DOHH2 (cell line): Measurements from ENCODE around the gene SPRR1A.

Experiments
- H3F3A ChIP-seq: fragments of 200-600 bp; sonication (generic), shearing (Covaris generic); 2 replicates; pipeline ENCODE4 v1.6.0; 2016; ENCODE audit warnings: antibody characterized with exemption, mild to moderate bottlenecking; ENCODE audit not compliant: control insufficient read depth, insufficient read depth
- H3K27ac ChIP-seq: fragments of 200-600 bp; sonication (generic); 2 replicates; pipeline ENCODE4 v1.5.1; 2014; ENCODE audit warnings: low read depth, mild to moderate bottlenecking, low read length, moderate library complexity
- H3K27me3 ChIP-seq: fragments of 200-600 bp; sonication (generic); 2 replicates; pipeline ENCODE4 v1.6.1; 2014; ENCODE audit warnings: mild to moderate bottlenecking, low read length, mixed read lengths; ENCODE audit not compliant: control insufficient read depth
- H3K36me3 ChIP-seq: fragments of 200-600 bp; sonication (generic); 2 replicates; pipeline ENCODE4 v1.6.1; 2014; ENCODE audit warnings: mild to moderate bottlenecking, low read length, moderate library complexity, mixed read lengths; ENCODE audit not compliant: control insufficient read depth
- H3K4me1 ChIP-seq: fragments of 200-600 bp; sonication (generic); 2 replicates; pipeline ENCODE4 v1.6.1; 2014; ENCODE audit warnings: mild to moderate bottlenecking, low read length, mixed read lengths; ENCODE audit not compliant: control insufficient read depth
- H3K4me2 ChIP-seq: fragments of 200-600 bp; sonication (generic); 2 replicates; pipeline ENCODE4 v1.6.0; 2014; ENCODE audit warnings: mild to moderate bottlenecking, low read length, moderate library complexity
- H3K4me3 ChIP-seq: fragments of 200-600 bp; sonication (generic); 2 replicates; pipeline ENCODE4 v1.5.1; 2014; ENCODE audit warnings: mild to moderate bottlenecking, low read length, mixed read lengths
- H3K79me2 ChIP-seq: fragments of 200-600 bp; sonication (generic); 2 replicates; pipeline ENCODE4 v1.6.1; 2014; ENCODE audit warnings: mild to moderate bottlenecking, low read length, mixed read lengths; ENCODE audit not compliant: control insufficient read depth
- H3K9me2 ChIP-seq: fragments of 200-600 bp; sonication (generic); replicated peaks from 2 replicates; pipeline ENCODE4 v1.6.1; 2014; ENCODE audit warnings: mild to moderate bottlenecking, low read length, mixed read lengths; ENCODE audit not compliant: control insufficient read depth
- H3K9me3 ChIP-seq: fragments of 200-600 bp; sonication (generic); 2 replicates; pipeline ENCODE4 v1.6.1; 2014; ENCODE audit warnings: antibody characterized with exemption, low read length, mixed read lengths; ENCODE audit not compliant: control insufficient read depth, insufficient read depth
- H4K20me1 ChIP-seq: fragments of 200-600 bp; sonication (generic); 2 replicates; pipeline ENCODE4 v1.6.0; 2014; ENCODE audit warnings: low read depth, mild to moderate bottlenecking, antibody characterized with exemption, low read length, moderate library complexity; ENCODE audit not compliant: control insufficient read depth, insufficient read depth
- EZH2phosphoT487 ChIP-seq: fragments of 200-600 bp; sonication (generic); IDR thresholded peaks from 2 replicates; pipeline ENCODE4 v1.6.1; 2017; ENCODE audit warnings: borderline replicate concordance, mild to moderate bottlenecking, antibody characterized with exemption, low read length, moderate library complexity, mixed read lengths
- TF ChIP-seq, protein P1 (sequence below): fragments of 200-600 bp; sonication (generic); IDR thresholded peaks from one replicate; pipeline ENCODE4 v1.5.1; 2014; ENCODE audit warnings: antibody characterized with exemption, mild to moderate bottlenecking, low read depth, low read length; ENCODE audit not compliant: poor library complexity, severe bottlenecking

SPRR1A gene

DNA sequence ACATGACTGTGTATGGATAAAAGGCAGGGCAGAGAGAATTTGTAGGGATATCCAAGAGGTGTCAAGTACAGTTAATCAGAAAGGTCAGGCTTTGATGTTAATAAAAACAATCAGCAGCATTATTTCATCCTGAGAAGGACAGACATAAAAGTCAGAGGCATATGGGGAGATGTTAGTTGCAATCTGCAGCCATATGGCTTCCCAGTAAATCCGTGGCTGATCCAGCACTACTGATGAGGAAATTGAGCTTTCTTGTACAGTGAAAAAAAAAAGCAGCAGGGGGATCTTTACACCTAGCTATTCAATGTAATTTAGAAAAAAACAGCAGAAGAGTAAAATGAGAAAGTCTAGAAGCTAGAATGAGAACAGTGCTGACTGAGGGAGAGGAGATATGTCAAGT, 44.9 kb downstream of the SPRR1A start:
- H3K4me1 ChIP-seq: no peaks in the 10 kb centered on the region
- H3K9me2 ChIP-seq: no peaks in the 10 kb centered on the region
- TF ChIP-seq EZH2phosphoT487: no peak
- TF ChIP-seq, protein P1, sequence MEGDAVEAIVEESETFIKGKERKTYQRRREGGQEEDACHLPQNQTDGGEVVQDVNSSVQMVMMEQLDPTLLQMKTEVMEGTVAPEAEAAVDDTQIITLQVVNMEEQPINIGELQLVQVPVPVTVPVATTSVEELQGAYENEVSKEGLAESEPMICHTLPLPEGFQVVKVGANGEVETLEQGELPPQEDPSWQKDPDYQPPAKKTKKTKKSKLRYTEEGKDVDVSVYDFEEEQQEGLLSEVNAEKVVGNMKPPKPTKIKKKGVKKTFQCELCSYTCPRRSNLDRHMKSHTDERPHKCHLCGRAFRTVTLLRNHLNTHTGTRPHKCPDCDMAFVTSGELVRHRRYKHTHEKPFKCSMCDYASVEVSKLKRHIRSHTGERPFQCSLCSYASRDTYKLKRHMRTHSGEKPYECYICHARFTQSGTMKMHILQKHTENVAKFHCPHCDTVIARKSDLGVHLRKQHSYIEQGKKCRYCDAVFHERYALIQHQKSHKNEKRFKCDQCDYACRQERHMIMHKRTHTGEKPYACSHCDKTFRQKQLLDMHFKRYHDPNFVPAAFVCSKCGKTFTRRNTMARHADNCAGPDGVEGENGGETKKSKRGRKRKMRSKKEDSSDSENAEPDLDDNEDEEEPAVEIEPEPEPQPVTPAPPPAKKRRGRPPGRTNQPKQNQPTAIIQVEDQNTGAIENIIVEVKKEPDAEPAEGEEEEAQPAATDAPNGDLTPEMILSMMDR: no peak

DNA sequence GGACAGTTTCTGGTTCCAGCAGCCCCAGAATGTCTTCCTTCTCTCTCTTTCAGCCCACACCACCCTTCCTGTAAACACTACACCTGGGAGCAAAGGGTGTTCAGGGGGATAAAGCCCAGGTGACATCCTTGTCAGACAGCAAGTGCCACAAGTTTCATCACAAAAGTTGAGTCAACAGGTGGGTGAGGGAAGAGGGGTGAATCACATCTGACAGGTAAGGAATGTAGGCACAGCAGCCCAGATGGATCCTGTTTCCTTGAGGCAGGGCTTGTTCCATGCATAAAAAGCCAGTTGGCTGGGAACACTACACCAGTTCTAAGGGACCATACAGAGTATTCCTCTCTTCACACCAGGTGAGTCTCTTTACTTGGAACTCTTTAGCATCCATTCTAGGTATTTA, 47.0 kb downstream of the SPRR1A start, which contains the start of gene SPRR1B:
TSS of gene SPRR1B (plus strand) at position 309 of the 400 bp plus-strand sequence. CDS start 1,143 bp downstream, outside the sequence.
- H3K36me3 ChIP-seq: no peaks in the 10 kb centered on the region
- TF ChIP-seq, protein P1: no peak
- no peak for TF ChIP-seq EZH2phosphoT487
- H4K20me1 ChIP-seq: no peaks in the 10 kb centered on the region
- H3K79me2 ChIP-seq: no peaks in the 10 kb centered on the region
- H3K9me2 ChIP-seq: no peaks in the 10 kb centered on the region
- H3F3A ChIP-seq: no peaks in the 10 kb centered on the region
- no peak within 1 kb of the TSS for H3K4me3 ChIP-seq
- H3K27ac ChIP-seq: no peak within 1 kb of the TSS
- no peaks in the 10 kb centered on the region for H3K27me3 ChIP-seq
- H3K4me2 ChIP-seq: no peak within 1 kb of the TSS
- H3K4me1 ChIP-seq: no peaks in the 10 kb centered on the region
- H3K9me3 ChIP-seq: no peaks in the 10 kb centered on the region

More for the DNA sequence above, 44.9 kb downstream of the SPRR1A start:
- no peaks in the 10 kb centered on the region for H3F3A ChIP-seq
- no peak overlapping the region for H3K4me3 ChIP-seq
- H4K20me1 ChIP-seq: no peaks in the 10 kb centered on the region
- no peaks in the 10 kb centered on the region for H3K9me3 ChIP-seq
- no peaks in the 10 kb centered on the region for H3K79me2 ChIP-seq
- H3K36me3 ChIP-seq: no peaks in the 10 kb centered on the region
- H3K27ac ChIP-seq: no peak overlapping the region
- no peaks in the 10 kb centered on the region for H3K27me3 ChIP-seq
- H3K4me2 ChIP-seq: no peak overlapping the region

- no peaks in the 10 kb centered on the region for H3K79me2 ChIP-seq
- TF ChIP-seq, protein P1: no peak
- no peak for TF ChIP-seq EZH2phosphoT487
- no peaks in the 10 kb centered on the region for H3K36me3 ChIP-seq
- no peak overlapping the region for H3K27ac ChIP-seq
- no peaks in the 10 kb centered on the region for H3F3A ChIP-seq
- H3K9me3 ChIP-seq: no peaks in the 10 kb centered on the region
- no peak overlapping the region for H3K4me3 ChIP-seq
- H4K20me1 ChIP-seq: no peaks in the 10 kb centered on the region
- H3K9me2 ChIP-seq: no peaks in the 10 kb centered on the region
- H3K27me3 ChIP-seq: no peaks in the 10 kb centered on the region
- H3K4me1 ChIP-seq: no peaks in the 10 kb centered on the region
- no peak overlapping the region for H3K4me2 ChIP-seq
Measured at GRCh38 chr1:153032073-153032472, 48.2 kb downstream of the SPRR1A start.
